Fibroblast of the aortic adventitia (primary cell): Measurements from ENCODE around the gene GYPA. TPM values are rescaled to one million over a fixed set of nuclear protein-coding genes. Genes with fewer than 3 reads are reported as not detected.
A peak's percentile ranks its signal among the peaks of the same experiment; 100 is the strongest.

Experiments
- DNase-seq: peaks from one replicate; pipeline ENCODE4 v3.0.0-alpha.2; 2010; ENCODE audit warnings: low read depth
- H3K4me3 ChIP-seq: 2 replicates; pipeline ENCODE4 v1.5.1; 2011; ENCODE audit warnings: low read depth, mild to moderate bottlenecking, control low read depth, low read length, moderate library complexity
- CTCF ChIP-seq: IDR thresholded peaks from 2 replicates; pipeline ENCODE4 v1.5.1; 2011; ENCODE audit warnings: mild to moderate bottlenecking, low read length, control low read depth, inconsistent platforms; ENCODE audit not compliant: insufficient read depth
- total RNA-seq: library from RNA; depleted of rRNA; stranded (reverse); fragments of >200 nt; gene quantifications from 2 replicates; pipeline ENCODE4 v1.2.3, GENCODE V29; 2012; ENCODE audit warnings: low replicate concordance

GYPA gene
- total RNA-seq, 1 donor: not detected

- peak; percentile 14 for DNase-seq
These were observed 37.9 kb upstream of the GYPA start for GRCh38 chr4:144178414-144178813.

DNA sequence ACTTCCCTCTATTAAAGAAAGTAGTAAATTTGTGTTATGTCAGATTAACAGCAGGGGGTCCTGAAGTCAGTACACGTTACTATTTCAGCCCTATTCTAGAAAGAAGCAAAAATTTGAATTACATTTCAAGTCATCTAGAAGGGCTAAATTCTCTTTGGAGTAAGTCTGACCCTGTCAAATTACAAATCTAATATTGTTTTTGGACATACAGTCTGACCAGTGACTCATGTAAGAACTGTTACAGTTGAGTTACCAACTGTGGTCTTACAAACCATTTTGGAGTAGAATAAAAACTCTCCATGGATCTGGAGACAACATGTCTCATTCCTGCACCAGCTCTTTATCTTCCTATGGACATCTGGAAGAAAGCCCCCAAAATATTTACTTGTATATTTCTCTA lies 36.0 kb upstream of the GYPA start:
- no peak overlapping the region for H3K4me3 ChIP-seq
- peak; percentile 35 for DNase-seq
- TF ChIP-seq CTCF: no peak

More at GRCh38 chr4:144178414-144178813, 37.9 kb upstream of the GYPA start:
- no peak for TF ChIP-seq CTCF
- no peak overlapping the region for H3K4me3 ChIP-seq

- DNase-seq: peak; percentile 84
- peak; percentile 24 for TF ChIP-seq CTCF
- no peak overlapping the region for H3K4me3 ChIP-seq
These were observed 34.0 kb upstream of the GYPA start for GRCh38 chr4:144174401-144175067.

DNA sequence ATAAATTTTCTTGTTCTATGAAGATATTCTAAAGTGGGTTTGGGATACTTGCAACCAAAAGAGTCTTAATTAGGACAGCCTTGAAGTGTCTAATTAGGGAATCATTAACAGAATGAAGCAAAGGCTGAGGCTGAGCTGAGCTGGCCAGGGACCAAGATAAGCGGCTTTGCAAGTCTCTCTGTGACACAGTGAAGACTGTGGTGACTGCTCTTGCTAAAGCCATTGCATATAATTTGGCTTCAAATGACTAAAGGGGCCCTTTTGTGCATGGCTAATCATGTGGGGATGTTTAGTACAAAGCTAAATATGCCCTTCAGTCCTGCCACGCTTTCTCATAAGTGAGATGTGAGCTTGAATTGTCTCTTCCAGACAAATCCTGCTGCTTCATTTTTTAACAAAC lies 31.2 kb upstream of the GYPA start:
- no peak for TF ChIP-seq CTCF
- H3K4me3 ChIP-seq: no peak overlapping the region

DNA sequence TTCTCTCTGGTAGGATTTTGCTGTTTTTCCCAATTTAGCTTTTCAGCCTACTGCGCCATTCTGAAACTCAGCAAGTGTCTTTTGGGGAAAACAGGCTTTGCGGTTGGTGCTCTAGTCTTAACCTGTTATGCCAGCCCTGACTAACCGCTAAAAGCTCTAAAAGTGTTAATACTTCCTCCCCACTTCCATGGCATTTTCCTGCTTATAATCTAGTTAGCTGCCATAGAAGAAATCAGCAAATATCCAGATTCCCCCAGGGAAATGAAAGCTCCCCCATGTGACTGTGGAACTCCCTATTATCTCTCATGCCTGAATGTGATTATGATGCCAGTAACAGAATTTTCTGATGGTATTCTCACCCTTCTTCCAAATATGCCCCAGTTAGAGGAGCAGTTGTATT lies 28.7 kb upstream of the GYPA start:
- no peak for DNase-seq
- TF ChIP-seq CTCF: no peak
- H3K4me3 ChIP-seq: no peak overlapping the region

More for the DNA sequence above, 31.2 kb upstream of the GYPA start:
- no peak for DNase-seq

GRCh38 chr4:144154044-144154443 lies 13.5 kb upstream of the GYPA start:
- no peak overlapping the region for H3K4me3 ChIP-seq
- DNase-seq: no peak
- TF ChIP-seq CTCF: no peak
